Measurements from ENCODE around the gene PTPN20.
"Not testable (repeated sequence)": the region's sequence is repeated elsewhere in the genome, so short reads cannot be mapped to it uniquely, and the experiment has no call there.

DNA sequence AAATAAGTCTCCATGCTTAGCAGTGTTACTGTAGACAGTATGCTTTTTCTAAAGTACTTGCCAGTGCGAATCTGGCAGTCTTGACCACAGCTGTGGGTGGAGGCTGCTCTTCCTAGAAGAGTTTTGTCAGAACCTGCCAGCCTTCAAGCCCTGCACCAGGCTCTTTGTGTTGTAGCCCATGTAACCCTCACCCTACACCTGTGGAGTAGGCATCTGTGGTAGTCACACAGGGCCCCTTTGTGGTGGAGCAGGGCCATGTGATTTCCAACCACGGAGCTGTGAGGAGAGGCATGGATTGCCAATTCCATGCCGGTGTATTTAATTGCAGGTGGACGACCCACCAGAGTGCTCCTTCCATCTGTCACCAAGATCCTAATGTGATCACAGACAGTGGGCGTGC is 7.4 kb upstream of the PTPN20 start:
- TF ChIP-seq POLR2AphosphoS5 (IDR thresholded peaks at IDR 0.05; ENCODE audit: borderline replicate concordance, low read depth, low read length); EZH2 (IDR thresholded peaks at IDR 0.05): not testable (repeated sequence)
